Keratinocyte (primary cell): ENCODE data around the gene PLEKHH2.

ENCODE experiments used
- CTCF ChIP-seq, 3 experiments: IDR thresholded peaks in 1 of 3; conservative IDR thresholded peaks in 1 of 3; optimal IDR thresholded peaks in 1 of 3; 2 replicates in 2 of 3; 3 replicates in 1 of 3; pipeline versions ENCODE3 to v1.5.1; 2011; ENCODE audit warnings: low read length in 3 of 3, mild to moderate bottlenecking in 3 of 3, moderate library complexity in 2 of 3, control low read depth in 1 of 3, inconsistent platforms in 1 of 3; ENCODE audit not compliant: insufficient read depth in 2 of 3; ENCODE audit errors: extremely low read depth in 1 of 3
- EZH2 ChIP-seq: IDR thresholded peaks from one replicate; pipeline ENCODE4 v1.6.1; 2012; ENCODE audit warnings: inconsistent platforms, mild to moderate bottlenecking, low read length, moderate library complexity

GRCh38 chr2:43685357-43685756, 48.3 kb downstream of the PLEKHH2 start:
- TF ChIP-seq CTCF (optimal IDR thresholded peaks at IDR 0.05 in 1 of 3, IDR thresholded peaks at IDR 0.05 in 1 of 3, conservative IDR thresholded peaks at IDR 0.05 in 1 of 3; ENCODE audit: extremely low read depth in 1 of 3, insufficient read depth in 2 of 3, low read length in 3 of 3) (no peak), EZH2 (no peak)
